Peyer's patch (tissue), 4 donors: ENCODE results near the gene PALLD.

ENCODE experiments used
- CTCF ChIP-seq, 6 experiments: fragments of 450-650 bp in 4 of 6; fragments of 200-600 bp in 2 of 6; sonication (generic) in 1 of 6; IDR thresholded peaks; one replicate each; pipeline ENCODE4 v1.5.1; 2017 to 2019; ENCODE audit warnings: antibody characterized with exemption in 6 of 6, mild to moderate bottlenecking in 3 of 6, moderate library complexity in 1 of 6
- POLR2A ChIP-seq, 2 donors: fragments of 450-650 bp; IDR thresholded peaks; one replicate each; pipeline ENCODE4 v1.5.1; 2017; ENCODE audit warnings: antibody characterized with exemption in 2 of 2, mild to moderate bottlenecking in 2 of 2, moderate library complexity in 2 of 2

GRCh38 chr4:168633496-168633895, 136.6 kb downstream of the PALLD start:
- no peak for TF ChIP-seq CTCF (IDR thresholded peaks at IDR 0.05)
- no peak for TF ChIP-seq POLR2A (IDR thresholded peaks at IDR 0.05)
